ENCODE results near the gene TACC2. TPM values are rescaled to one million over a fixed set of nuclear protein-coding genes. Genes with fewer than 3 reads are reported as not detected.
A peak's percentile ranks its signal among the peaks of the same experiment; 100 is the strongest.

The TACC2 gene
- total RNA-seq, 4 donors from 2014 or later: 63.1 to 102 (median 74.9) TPM

GRCh38 chr10:122191936-122192541, 203.1 kb downstream of the TACC2 start:
- Histone ChIP-seq H3K9me3 (no peaks in the 10 kb centered on the region), H3K4me1 (peaks cover 0 to 72% (median 13%) of the 10 kb centered on the region in 3 donors)

GRCh38 chr10:122194251-122194650, 205.3 kb downstream of the TACC2 start:
- ATAC-seq: no peak
- H3K27ac ChIP-seq: peak overlapping the region in 1 of 4 donors; percentile 27
- WGBS, 2 donors (ENCODE audit: low coverage in 1 of 2): 100% methylated on average over 4 of the region's 9 CpGs; no CpG with 5 or more reads in 1 of the 2 donors
- no peaks in the 10 kb centered on the region for H3K27me3 ChIP-seq
- no peaks in the 10 kb centered on the region for H3K9me3 ChIP-seq
- TF ChIP-seq EP300 (IDR thresholded peaks at IDR 0.05) (no peak), POLR2A (IDR thresholded peaks at IDR 0.05) (no peak), POLR2AphosphoS5 (IDR thresholded peaks at IDR 0.05) (no peak)
- TF ChIP-seq, protein P1, sequence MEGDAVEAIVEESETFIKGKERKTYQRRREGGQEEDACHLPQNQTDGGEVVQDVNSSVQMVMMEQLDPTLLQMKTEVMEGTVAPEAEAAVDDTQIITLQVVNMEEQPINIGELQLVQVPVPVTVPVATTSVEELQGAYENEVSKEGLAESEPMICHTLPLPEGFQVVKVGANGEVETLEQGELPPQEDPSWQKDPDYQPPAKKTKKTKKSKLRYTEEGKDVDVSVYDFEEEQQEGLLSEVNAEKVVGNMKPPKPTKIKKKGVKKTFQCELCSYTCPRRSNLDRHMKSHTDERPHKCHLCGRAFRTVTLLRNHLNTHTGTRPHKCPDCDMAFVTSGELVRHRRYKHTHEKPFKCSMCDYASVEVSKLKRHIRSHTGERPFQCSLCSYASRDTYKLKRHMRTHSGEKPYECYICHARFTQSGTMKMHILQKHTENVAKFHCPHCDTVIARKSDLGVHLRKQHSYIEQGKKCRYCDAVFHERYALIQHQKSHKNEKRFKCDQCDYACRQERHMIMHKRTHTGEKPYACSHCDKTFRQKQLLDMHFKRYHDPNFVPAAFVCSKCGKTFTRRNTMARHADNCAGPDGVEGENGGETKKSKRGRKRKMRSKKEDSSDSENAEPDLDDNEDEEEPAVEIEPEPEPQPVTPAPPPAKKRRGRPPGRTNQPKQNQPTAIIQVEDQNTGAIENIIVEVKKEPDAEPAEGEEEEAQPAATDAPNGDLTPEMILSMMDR (IDR thresholded peaks at IDR 0.05): no peak
- H3K36me3 ChIP-seq: peaks cover 0 to 43% of the 10 kb centered on the region in 2 donors
- H3K4me1 ChIP-seq: peaks cover 0 to 50% (median 8%) of the 10 kb centered on the region in 3 donors
- no peak overlapping the region for H3K4me3 ChIP-seq

More at GRCh38 chr10:122191936-122192541, 203.1 kb downstream of the TACC2 start:
- TF ChIP-seq POLR2AphosphoS5 (IDR thresholded peaks at IDR 0.05): peak; percentile 59
- TF ChIP-seq EP300 (IDR thresholded peaks at IDR 0.05): no peak
- TF ChIP-seq POLR2A (IDR thresholded peaks at IDR 0.05): no peak
- Histone ChIP-seq H3K4me3 (no peak overlapping the region), H3K27ac (peak overlapping the region in 3 of 4 donors; percentile 60 to 69 (median 65)), H3K36me3 (peaks cover 0 to 21% of the 10 kb centered on the region in 2 donors), H3K27me3 (no peaks in the 10 kb centered on the region)
- 45 to 50% methylated on average over 2 to 7 of the region's 18 CpGs for WGBS, 2 donors (ENCODE audit: low coverage in 1 of 2)
- ATAC-seq: peak; percentile 55

DNA sequence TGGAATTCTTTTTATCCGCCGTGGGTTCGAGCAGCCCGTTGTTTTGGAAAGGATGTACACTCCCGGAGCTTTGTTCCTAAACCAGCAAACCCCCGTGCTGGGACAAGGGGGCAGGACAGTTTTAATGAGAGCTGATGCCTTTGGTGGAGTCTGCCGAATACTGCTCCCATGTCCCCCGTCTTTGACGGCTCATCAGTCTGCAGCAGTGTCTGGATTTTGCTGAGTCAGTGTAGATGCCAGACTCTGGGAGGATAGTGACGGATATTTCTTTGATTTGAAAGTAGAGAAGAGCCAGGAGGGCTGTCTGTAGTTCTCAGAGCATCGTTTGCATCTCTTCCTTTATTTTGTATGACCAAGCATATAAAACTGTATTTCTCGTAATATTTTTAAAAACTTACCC, 207.3 kb downstream of the TACC2 start:
- ATAC-seq: no peak
- peaks cover 0 to 62% of the 10 kb centered on the region in 2 donors for H3K36me3 ChIP-seq
- H3K4me1 ChIP-seq: peaks cover 0 to 31% (median 3%) of the 10 kb centered on the region in 3 donors
- peak overlapping the region in 3 of 4 donors; percentile 21 to 45 (median 39) for H3K27ac ChIP-seq
- H3K27me3 ChIP-seq: no peaks in the 10 kb centered on the region
- 64 to 69% methylated on average over 4 to 11 of the region's 12 CpGs for WGBS, 2 donors (ENCODE audit: low coverage in 1 of 2)
- H3K4me3 ChIP-seq: no peak overlapping the region
- no peaks in the 10 kb centered on the region for H3K9me3 ChIP-seq
- TF ChIP-seq POLR2A (IDR thresholded peaks at IDR 0.05): no peak
- TF ChIP-seq EP300 (IDR thresholded peaks at IDR 0.05): no peak
- TF ChIP-seq POLR2AphosphoS5 (IDR thresholded peaks at IDR 0.05): no peak
- TF ChIP-seq, protein P1 (IDR thresholded peaks at IDR 0.05): no peak

DNA sequence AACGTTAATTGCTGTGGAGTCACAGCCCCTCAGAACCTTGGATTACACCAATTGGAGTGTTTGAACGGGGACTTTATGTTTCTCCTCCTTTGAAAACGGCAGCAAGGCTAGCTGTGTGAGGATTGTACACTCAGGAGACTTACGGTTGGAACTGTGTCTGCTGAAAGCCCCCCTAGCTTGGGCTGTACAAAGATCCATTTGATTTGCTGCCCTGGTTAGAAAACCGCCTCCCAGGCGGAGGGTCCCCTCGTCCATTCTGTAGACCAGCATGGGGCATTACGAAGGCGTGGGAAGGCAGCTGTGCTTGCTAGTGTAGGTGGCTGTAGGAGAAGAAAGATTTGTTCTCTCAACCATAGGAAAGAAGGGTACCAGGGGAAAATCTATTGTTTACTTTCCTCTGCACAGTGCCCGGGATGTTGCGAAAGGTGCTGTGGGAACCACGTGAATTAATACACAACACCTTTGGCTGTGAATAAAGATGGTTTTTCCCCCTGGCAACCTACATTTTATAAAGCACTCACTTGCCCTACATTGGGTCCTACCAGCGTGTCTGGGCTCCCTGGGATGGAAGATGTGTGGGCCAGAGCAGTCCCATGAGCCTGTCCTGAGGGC, 208.8 kb downstream of the TACC2 start:
- Histone ChIP-seq H3K4me1 (peaks cover 0 to 20% (median 0%) of the 10 kb centered on the region in 3 donors), H3K27ac (peak overlapping the region in 1 of 4 donors; percentile 42), H3K36me3 (peaks cover 0 to 68% of the 10 kb centered on the region in 2 donors), H3K27me3 (no peaks in the 10 kb centered on the region), H3K9me3 (no peaks in the 10 kb centered on the region), H3K4me3 (no peak overlapping the region)
- no peak for ATAC-seq
- TF ChIP-seq POLR2AphosphoS5 (IDR thresholded peaks at IDR 0.05): no peak
- TF ChIP-seq, protein P1 (IDR thresholded peaks at IDR 0.05): no peak
- no peak for TF ChIP-seq POLR2A (IDR thresholded peaks at IDR 0.05)
- no peak for TF ChIP-seq EP300 (IDR thresholded peaks at IDR 0.05)
- WGBS, 2 donors (ENCODE audit: low coverage in 1 of 2): 75 to 85% methylated on average over 8 to 11 of the region's 13 CpGs

DNA sequence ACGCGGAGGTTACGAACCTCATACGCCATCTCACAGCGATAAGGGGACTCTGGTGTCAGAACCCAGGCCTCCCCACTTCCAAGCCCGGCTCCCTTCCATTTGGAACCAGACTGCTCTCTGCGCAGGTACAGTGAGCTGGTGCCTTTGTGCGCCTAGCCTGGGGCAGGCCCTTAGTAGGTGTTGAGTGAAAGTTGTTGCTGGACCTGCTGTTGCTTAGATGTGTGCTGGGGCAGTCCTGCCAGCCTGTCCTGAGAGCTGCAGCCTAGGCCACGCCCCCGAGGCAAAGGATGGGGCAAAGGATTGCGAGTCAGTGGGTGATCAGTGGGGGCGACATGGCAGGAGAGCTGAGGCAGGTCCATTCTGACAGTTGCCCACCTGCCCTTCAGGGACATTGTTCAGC, 209.7 kb downstream of the TACC2 start:
- no peak for ATAC-seq
- H3K27ac ChIP-seq: peak overlapping the region in 1 of 4 donors; percentile 29

More for the DNA sequence above, 209.7 kb downstream of the TACC2 start:
- peaks cover 0 to 68% of the 10 kb centered on the region in 2 donors for H3K36me3 ChIP-seq
- peaks cover 0 to 13% (median 0%) of the 10 kb centered on the region in 3 donors for H3K4me1 ChIP-seq
- H3K4me3 ChIP-seq: no peak overlapping the region
- H3K27me3 ChIP-seq: no peaks in the 10 kb centered on the region
- TF ChIP-seq POLR2AphosphoS5 (IDR thresholded peaks at IDR 0.05): no peak
- no peak for TF ChIP-seq EP300 (IDR thresholded peaks at IDR 0.05)
- TF ChIP-seq POLR2A (IDR thresholded peaks at IDR 0.05): no peak
- TF ChIP-seq, protein P1 (IDR thresholded peaks at IDR 0.05): no peak
- no peaks in the 10 kb centered on the region for H3K9me3 ChIP-seq
- no CpG with 5 or more reads among the region's 12 CpGs for WGBS, 2 donors (ENCODE audit: low coverage in 1 of 2)

All from gastroesophageal sphincter (tissue), 4 donors.